HG03280 (cell line): ENCODE data around the gene CORO2B.
"Not testable (repeated sequence)": the region's sequence is repeated elsewhere in the genome, so short reads cannot be mapped to it uniquely, and the experiment has no call there.

Experiments used
- ATAC-seq: cut with Tn5 transposase; IDR thresholded peaks from one replicate; pipeline ENCODE4 v1.9.1; 2021; ENCODE audit warnings: mild to moderate bottlenecking, moderate library complexity; ENCODE audit not compliant: unreplicated experiment

Gene CORO2B

DNA sequence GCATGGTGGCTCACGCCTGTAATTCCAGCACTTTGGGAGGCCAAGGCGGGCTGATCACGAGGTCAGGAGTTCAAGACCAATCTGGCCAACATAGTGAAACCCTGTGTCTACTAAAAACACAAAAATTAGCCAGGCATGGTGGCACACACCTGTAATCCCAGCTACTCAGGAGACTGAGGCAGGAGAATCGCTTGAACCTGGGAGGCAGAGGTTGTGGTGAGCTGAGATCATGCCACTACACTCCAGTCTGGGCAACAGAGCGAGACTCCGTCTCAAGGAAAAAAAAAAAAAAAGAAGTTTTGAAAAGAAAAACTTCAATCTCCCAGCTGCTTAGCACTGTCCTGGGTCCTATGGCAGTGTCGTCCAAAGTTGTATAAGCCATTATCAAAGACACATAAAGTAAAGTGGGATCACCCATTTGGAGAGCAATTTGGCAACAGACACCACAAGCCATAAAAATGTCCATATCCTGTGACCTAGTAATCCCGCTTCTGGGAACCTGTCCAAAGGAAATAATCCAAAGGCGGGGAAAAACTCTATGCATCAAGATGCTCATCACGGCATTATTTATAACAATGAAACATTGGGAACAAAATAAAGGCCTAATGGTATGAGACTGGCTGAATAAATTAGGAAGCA, 26.2 kb downstream of the CORO2B start:
- ATAC-seq: not testable (repeated sequence)

DNA sequence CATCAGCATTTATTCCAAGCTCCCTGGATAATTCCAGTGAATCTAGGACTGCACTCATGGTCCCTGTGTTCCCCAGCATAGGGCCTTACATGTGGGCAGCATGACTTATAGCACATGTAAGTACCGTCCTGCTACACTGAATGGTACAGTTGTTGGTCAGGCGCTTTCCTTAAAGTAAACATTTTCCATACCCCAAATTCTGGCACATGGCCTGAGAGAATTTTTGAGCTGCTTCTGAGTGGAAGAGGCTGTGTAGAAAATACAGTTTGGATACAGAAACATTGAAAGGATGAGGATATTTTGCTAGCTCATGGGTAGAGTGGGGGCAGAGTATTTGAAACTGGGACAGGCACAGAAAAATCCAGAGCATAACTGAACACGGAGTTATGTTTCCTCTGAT, 27.6 kb downstream of the CORO2B start:
- ATAC-seq: no peak

GRCh38 chr15:68608206-68608843, 29.5 kb downstream of the CORO2B start:
- no peak for ATAC-seq

DNA sequence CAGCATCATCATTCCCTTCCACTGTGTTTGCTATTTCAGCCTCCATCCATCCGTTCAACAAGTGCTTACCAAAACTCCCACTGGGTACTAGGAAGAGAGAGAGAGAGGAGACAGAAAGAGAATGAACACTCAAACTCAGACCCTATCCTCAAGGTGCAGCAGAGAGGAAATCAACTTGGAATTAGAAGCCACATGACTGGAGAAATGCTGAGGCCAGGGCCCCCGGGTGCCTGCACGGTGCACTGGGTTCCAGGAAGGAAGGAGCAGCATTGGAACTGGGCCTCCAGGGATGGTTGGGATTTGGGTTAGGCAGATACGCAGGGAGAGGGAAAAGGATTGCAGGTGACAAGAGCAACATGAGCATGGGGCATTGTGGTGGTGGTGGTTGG, 30.0 kb downstream of the CORO2B start:
- no peak for ATAC-seq

DNA sequence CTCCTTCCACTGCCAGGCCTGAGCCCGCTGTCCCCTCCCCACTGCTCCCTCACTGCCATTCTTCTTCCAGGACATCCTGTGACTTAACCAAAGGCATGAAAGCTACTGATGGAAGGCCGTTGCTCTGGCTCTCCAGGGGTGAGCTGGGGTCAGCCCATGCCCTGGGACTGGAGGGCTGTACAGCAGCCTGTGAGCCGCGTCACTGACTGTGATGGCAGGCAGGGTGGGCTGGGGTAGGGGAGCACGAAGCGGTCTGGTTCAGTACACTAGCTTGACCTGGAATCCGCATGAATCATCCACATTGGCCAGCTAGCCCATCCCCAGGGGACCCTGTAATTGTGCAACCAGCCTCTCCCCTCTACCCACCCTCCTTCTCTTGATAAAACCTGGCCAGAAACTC, 30.8 kb downstream of the CORO2B start:
- no peak for ATAC-seq

DNA sequence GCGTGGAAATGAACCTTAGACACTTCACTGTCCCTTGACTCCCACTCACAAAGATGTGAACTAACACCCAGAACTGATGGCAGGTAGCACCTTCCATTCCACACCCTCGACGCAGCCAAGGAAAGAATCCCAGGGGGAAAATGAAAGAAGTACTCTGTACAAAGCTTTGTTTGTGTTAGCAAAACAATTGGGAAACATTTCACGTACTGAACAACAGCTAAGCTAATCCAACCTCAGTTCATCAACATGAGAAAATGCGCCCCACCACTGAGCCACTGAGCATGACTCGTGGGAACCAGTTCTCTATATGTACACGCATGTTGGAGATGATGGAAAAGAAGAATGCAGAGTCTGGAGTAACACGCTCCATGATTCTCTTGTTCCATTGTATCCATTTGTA, 32.0 kb downstream of the CORO2B start:
- no peak for ATAC-seq

- ATAC-seq: no peak
These were observed 33.7 kb downstream of the CORO2B start for GRCh38 chr15:68612503-68612902.

- ATAC-seq: no peak
These were observed 34.4 kb downstream of the CORO2B start for GRCh38 chr15:68612979-68613740.

DNA sequence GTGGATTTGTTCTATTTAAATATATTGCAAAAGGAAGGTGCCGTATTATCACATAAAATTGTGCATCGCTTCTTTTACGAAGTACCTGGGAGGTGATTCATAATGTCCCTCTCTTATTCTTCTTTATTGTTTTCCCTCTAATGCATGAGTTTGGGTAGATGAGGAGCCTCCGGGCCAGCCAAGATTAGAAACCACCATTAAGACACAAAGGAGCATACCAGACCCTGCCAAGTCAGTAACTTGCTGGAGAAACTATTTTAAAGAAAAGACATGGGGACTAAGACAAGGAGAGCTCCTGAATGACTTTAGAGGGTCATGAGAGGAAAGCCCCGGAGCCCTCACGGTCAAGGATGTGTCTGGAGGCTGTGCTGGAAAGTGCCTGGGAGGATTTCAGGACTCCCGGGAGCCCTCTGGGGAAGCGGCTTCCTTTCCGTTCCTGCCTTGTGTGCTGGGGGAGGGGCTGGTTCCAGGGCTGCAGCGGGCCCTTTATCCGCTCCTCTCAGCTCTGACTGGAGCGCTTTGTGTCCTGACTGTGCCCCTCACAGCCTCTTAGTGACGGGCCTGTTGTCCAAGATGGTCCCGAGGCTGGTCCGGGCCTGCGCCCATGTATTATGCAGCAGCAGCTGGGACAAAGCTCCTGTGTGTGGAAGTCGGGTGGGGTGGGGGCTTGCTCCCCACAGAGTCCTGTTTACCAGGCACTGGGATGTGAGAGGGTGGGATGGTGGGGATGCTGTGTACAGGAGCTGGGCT, 35.7 kb downstream of the CORO2B start:
- ATAC-seq: no peak

- no peak for ATAC-seq
These were observed 36.5 kb downstream of the CORO2B start for GRCh38 chr15:68615301-68615700.

GRCh38 chr15:68615811-68616210, 37.0 kb downstream of the CORO2B start:
- no peak for ATAC-seq

DNA sequence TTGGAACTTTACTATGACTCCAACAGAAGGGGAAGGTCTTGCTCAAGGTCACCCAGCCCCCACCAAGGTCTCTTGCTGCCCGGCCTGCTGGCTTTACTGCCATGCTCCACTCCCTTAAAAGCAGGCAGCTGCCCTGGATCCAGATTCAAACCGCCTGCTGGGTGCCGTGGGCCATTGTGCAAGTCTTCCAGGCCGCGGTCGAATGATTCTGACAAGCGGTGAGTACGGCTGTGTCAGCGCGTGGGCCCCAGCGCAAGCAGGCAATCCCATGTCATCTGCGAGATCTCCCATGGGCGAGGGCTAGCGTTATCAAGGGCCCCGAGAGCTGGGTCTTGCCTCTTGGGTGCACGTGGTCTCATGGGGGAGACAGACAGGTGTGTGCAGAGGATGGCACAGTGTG, 37.6 kb downstream of the CORO2B start:
- ATAC-seq: no peak

GRCh38 chr15:68617001-68617400, 38.2 kb downstream of the CORO2B start:
- ATAC-seq: no peak

DNA sequence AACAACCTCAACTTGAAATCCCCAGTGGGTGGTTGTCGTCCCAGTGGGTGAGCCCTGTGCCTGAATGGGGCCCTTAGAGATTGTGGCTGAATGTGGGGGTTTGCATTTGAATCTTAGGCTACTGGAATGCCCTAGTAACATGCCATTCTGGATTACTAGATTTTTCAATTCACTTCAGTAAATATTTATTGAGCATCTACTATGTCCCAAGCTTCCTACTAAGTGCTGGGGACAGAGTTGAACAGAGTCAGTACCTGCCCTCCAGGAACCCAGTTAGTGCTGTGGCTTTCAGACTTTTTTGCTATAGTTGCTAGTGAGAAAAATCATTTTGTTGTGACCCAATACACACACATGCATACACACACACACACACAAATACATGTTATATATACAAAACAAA, 39.0 kb downstream of the CORO2B start:
- no peak for ATAC-seq

GRCh38 chr15:68618394-68618793, 39.6 kb downstream of the CORO2B start:
- no peak for ATAC-seq

DNA sequence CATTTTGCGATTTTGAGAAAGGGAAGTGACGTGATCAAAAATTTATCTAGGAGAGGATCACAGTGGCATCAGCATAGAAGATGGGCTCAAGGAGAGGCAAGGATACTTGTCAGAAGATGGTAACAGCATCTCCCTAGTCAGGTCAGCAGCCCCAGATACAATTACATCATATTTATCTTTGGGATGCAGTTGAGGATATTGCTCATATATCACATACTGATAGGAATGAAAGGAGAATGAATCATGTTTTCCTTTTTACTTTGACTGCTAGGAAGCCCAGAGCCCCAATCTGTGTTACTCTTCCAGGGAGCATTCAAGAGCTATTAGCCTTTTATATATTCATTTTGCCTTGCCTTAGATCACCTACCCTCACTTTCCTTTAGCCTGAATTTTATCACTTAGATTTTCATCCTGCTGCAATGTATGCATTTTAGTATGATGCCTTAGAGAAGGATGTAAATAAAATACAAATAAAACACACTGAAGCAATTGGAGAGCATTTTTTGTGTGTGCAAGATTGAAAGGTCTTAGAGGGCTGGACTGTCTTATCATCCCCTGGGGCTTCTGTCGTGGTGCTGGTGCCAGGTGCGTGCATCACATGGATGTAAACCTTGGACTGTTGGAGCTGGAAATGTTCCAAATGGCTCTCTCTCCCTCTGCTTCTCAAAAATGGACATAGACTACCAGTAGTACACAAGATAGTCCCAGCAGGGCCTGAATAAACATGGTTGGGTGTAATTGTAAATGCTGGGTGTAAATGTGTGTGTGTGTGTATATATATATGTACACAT, 40.3 kb downstream of the CORO2B start:
- ATAC-seq: no peak

- no peak for ATAC-seq
These were observed 42.1 kb downstream of the CORO2B start for GRCh38 chr15:68620721-68621527.

DNA sequence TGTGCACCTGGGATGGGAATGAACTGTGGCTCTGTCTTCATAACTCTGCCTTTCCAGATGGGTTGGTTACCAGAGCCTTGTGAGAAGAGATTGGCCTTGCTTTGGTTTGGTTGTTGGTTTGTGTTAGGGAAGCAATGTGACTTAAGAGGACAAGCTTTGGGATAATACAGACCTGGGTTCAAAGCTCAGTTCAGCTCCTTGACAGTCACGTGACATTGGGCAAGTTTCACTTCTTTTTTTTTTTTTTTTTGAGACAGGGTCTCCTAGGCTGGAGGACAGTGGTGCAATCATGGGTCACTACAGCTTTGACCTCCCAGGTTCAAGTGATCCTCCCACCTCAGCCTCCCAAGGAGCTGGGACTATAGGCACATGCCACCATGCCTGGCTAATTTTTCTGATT, 42.7 kb downstream of the CORO2B start:
- ATAC-seq: no peak

GRCh38 chr15:68623301-68623892, 44.6 kb downstream of the CORO2B start:
- ATAC-seq: no peak
